MM.1S (cell line): ENCODE measurements around the gene ANO10.

Experiments
- DNase-seq: peaks from one replicate; pipeline ENCODE4 v3.0.0-alpha.2; 2015
- H2AFZ ChIP-seq: fragments of 300-600 bp; sonication (generic); 2 replicates; pipeline ENCODE4 v1.6.0; 2016; ENCODE audit warnings: antibody characterized with exemption, low read length
- H3F3A ChIP-seq: fragments of 300-600 bp; sonication (generic); 2 replicates; pipeline ENCODE4 v1.6.1; 2016; ENCODE audit warnings: mild to moderate bottlenecking, antibody characterized with exemption, low read length, moderate library complexity, mixed read lengths; ENCODE audit not compliant: insufficient read depth
- H3K27ac ChIP-seq: fragments of 300-600 bp; sonication (generic); 2 replicates; pipeline ENCODE4 v1.5.1; 2016; ENCODE audit warnings: mild to moderate bottlenecking, low read length
- H3K27me3 ChIP-seq: fragments of 300-600 bp; sonication (generic); replicated peaks from 2 replicates; pipeline ENCODE4 v1.6.0; 2016; ENCODE audit warnings: low read length; ENCODE audit not compliant: insufficient read depth
- H3K36me3 ChIP-seq: fragments of 300-600 bp; sonication (generic); replicated peaks from 2 replicates; pipeline ENCODE4 v1.6.1; 2016; ENCODE audit warnings: mild to moderate bottlenecking, low read length, mixed read lengths; ENCODE audit not compliant: insufficient read depth
- H3K4me1 ChIP-seq: fragments of 300-600 bp; sonication (generic); 2 replicates; pipeline ENCODE4 v1.6.1; 2016; ENCODE audit warnings: low read length, mixed read lengths
- H3K4me2 ChIP-seq: fragments of 300-600 bp; sonication (generic); 2 replicates; pipeline ENCODE4 v1.6.0; 2016; ENCODE audit warnings: low read depth, low read length
- H3K4me3 ChIP-seq: fragments of 300-600 bp; sonication (generic); 2 replicates; pipeline ENCODE4 v1.5.1; 2016; ENCODE audit warnings: low read length, mixed read lengths
- H3K79me2 ChIP-seq: fragments of 300-600 bp; sonication (generic); 2 replicates; pipeline ENCODE4 v1.6.1; 2016; ENCODE audit warnings: mixed run types, low read length, mixed read lengths
- H3K9ac ChIP-seq: fragments of 300-600 bp; sonication (generic); 2 replicates; pipeline ENCODE4 v1.6.1; 2016; ENCODE audit warnings: low read length, mixed read lengths
- H3K9me2 ChIP-seq: fragments of 300-600 bp; sonication (generic); replicated peaks from 2 replicates; pipeline ENCODE4 v1.6.1; 2016; ENCODE audit warnings: mild to moderate bottlenecking, low read length, mixed read lengths; ENCODE audit not compliant: insufficient read depth
- H3K9me3 ChIP-seq: fragments of 300-600 bp; sonication (generic); replicated peaks from 2 replicates; pipeline ENCODE4 v1.6.1; 2016; ENCODE audit warnings: mild to moderate bottlenecking, low read length, mixed read lengths; ENCODE audit not compliant: insufficient read depth
- H4K20me1 ChIP-seq: fragments of 300-600 bp; sonication (generic); 2 replicates; pipeline ENCODE4 v1.6.1; 2016; ENCODE audit warnings: mild to moderate bottlenecking, low read length, moderate library complexity, mixed read lengths; ENCODE audit not compliant: insufficient read depth
- EZH2 ChIP-seq: fragments of 300-600 bp; sonication (generic); optimal IDR thresholded peaks from 2 replicates; pipeline ENCODE3; 2017; ENCODE audit warnings: low read depth, mild to moderate bottlenecking, antibody characterized with exemption, low read length, mixed read lengths
- EZH2phosphoT487 ChIP-seq: fragments of 300-600 bp; sonication (generic); IDR thresholded peaks from 2 replicates; pipeline ENCODE4 v1.6.1; 2018; ENCODE audit warnings: antibody characterized with exemption, low read length
- TF ChIP-seq, protein P1 (sequence below): fragments of 300-600 bp; sonication (generic); IDR thresholded peaks from 2 replicates; pipeline ENCODE4 v1.5.1; 2016; ENCODE audit warnings: antibody characterized with exemption, low read length, mixed read lengths

ANO10 gene

DNA sequence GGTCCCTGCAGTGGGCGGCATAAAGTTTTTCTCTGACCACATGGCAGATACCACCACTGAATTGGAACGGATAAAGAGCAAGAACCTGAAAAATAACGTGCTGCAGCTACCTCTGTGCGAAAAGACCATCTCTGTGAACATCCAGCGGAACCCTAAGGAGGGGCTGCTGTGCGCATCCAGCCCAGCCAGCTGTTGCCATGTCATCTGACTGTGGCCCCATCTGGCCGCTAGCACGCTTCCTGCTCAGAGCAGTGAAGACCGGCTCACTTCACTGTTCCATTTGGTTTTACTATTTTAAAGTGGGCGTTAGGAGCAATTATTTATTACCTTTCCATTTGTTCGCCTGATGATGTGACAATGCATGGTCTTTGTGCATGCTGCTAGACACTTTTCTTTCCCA lies 273.5 kb downstream of the ANO10 start:
- no peaks in the 10 kb centered on the region for H3K27me3 ChIP-seq
- TF ChIP-seq, protein P1, sequence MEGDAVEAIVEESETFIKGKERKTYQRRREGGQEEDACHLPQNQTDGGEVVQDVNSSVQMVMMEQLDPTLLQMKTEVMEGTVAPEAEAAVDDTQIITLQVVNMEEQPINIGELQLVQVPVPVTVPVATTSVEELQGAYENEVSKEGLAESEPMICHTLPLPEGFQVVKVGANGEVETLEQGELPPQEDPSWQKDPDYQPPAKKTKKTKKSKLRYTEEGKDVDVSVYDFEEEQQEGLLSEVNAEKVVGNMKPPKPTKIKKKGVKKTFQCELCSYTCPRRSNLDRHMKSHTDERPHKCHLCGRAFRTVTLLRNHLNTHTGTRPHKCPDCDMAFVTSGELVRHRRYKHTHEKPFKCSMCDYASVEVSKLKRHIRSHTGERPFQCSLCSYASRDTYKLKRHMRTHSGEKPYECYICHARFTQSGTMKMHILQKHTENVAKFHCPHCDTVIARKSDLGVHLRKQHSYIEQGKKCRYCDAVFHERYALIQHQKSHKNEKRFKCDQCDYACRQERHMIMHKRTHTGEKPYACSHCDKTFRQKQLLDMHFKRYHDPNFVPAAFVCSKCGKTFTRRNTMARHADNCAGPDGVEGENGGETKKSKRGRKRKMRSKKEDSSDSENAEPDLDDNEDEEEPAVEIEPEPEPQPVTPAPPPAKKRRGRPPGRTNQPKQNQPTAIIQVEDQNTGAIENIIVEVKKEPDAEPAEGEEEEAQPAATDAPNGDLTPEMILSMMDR = no peak
- TF ChIP-seq EZH2 = no peak
- no peak for TF ChIP-seq EZH2phosphoT487
- peaks cover 27% of the 10 kb centered on the region for H3K36me3 ChIP-seq
- H3K79me2 ChIP-seq = no peaks in the 10 kb centered on the region
- H3K9ac ChIP-seq = no peak overlapping the region
- no peaks in the 10 kb centered on the region for H3K9me3 ChIP-seq
- no peaks in the 10 kb centered on the region for H3K9me2 ChIP-seq
- no peak overlapping the region for H3K4me2 ChIP-seq
- H3F3A ChIP-seq = no peaks in the 10 kb centered on the region
- no peak overlapping the region for H3K4me3 ChIP-seq
- H4K20me1 ChIP-seq = no peaks in the 10 kb centered on the region
- DNase-seq = no peak
- H2AFZ ChIP-seq = no peak overlapping the region
- no peak overlapping the region for H3K27ac ChIP-seq
- H3K4me1 ChIP-seq = no peaks in the 10 kb centered on the region

DNA sequence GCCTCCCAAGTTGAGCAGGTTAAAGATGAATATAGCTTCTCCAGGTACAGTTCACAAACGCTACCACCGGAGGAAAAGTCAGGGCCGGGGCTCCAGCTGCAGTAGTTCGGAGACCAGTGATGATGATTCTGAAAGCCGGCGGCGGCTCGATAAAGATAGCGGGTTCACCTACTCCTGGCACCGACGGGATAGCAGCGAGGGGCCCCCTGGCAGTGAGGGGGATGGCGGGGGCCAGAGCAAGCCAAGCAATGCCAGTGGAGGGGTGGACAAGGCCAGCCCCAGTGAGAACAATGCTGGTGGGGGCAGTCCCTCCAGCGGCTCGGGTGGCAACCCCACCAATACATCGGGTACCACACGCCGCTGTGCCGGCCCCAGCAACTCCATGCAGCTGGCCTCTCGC lies 274.0 kb downstream of the ANO10 start:
- no peak overlapping the region for H3K9ac ChIP-seq
- TF ChIP-seq, protein P1 = no peak
- TF ChIP-seq EZH2 (no peak), EZH2phosphoT487 (no peak)
- H4K20me1 ChIP-seq = no peaks in the 10 kb centered on the region
- no peak overlapping the region for H3K4me2 ChIP-seq
- H3K27ac ChIP-seq = no peak overlapping the region
- H3K9me2 ChIP-seq = no peaks in the 10 kb centered on the region
- H3K79me2 ChIP-seq = no peaks in the 10 kb centered on the region
- DNase-seq = no peak
- H2AFZ ChIP-seq = no peak overlapping the region
- no peak overlapping the region for H3K4me3 ChIP-seq
- H3F3A ChIP-seq = no peaks in the 10 kb centered on the region
- no peaks in the 10 kb centered on the region for H3K27me3 ChIP-seq
- H3K36me3 ChIP-seq = peaks cover 32% of the 10 kb centered on the region
- no peaks in the 10 kb centered on the region for H3K4me1 ChIP-seq
- no peaks in the 10 kb centered on the region for H3K9me3 ChIP-seq

DNA sequence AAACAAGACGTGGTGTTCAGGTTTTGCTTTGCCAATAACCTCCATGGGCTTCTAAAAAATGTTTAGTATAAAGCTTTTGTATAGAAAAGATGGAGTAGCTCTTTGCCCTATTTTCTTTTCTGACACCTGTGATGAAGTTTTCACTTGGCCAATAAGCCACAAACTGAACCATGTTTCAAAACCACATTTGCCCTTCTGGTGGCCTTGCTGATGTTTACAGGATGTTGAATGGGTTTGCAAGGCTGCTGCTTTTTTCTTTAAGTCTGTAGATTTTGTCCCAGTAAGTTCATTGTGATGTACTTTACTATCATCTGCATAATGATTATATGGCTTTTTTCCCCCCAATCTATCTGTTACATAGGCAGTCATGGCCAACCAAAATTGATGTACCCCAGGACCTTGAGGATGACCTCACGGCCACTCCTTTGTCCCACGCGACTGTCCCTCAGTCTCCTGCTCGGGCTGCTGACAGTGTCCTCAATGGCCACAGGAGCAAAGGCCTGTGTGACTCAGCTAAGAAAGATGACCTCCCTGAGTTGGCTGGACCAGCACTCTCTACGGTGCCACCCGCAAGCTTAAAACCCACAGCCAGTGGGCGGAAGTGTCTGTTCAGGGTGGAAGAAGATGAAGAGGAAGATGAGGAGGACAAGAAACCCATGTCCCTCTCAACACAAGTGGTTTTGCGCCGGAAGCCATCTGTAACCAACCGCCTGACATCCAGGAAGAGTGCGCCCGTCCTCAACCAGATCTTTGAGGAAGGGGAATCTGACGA lies 274.6 kb downstream of the ANO10 start:
- Histone ChIP-seq H3F3A (no peaks in the 10 kb centered on the region), H4K20me1 (no peaks in the 10 kb centered on the region), H3K9me2 (no peaks in the 10 kb centered on the region), H3K36me3 (peaks cover 38% of the 10 kb centered on the region), H3K27me3 (no peaks in the 10 kb centered on the region), H3K79me2 (no peaks in the 10 kb centered on the region), H3K4me3 (no peak overlapping the region), H3K4me2 (no peak overlapping the region), H3K4me1 (no peaks in the 10 kb centered on the region), H3K9me3 (no peaks in the 10 kb centered on the region), H2AFZ (no peak overlapping the region), H3K27ac (no peak overlapping the region), H3K9ac (no peak overlapping the region)
- TF ChIP-seq, protein P1 = no peak
- TF ChIP-seq EZH2 (no peak), EZH2phosphoT487 (no peak)
- DNase-seq = peak; percentile 22
